Upper lobe of left lung (tissue), 6 donors: Measurements from ENCODE around the gene PIGS. TPM values are rescaled to one million over a fixed set of nuclear protein-coding genes. Genes with fewer than 3 reads are reported as not detected.

Experiments used
- ATAC-seq, 2 donors: fragments of 200-7000 bp; cut with Tn5 transposase; one replicate each; pipeline ENCODE4 v1.9.1; 2022; ENCODE audit warnings: mild to moderate bottlenecking in 2 of 2, moderate library complexity in 2 of 2; ENCODE audit not compliant: low FRiP score in 2 of 2
- DNase-seq, 2 donors: peaks; one replicate each; pipeline ENCODE4 v3.0.0-alpha.2; 2019 to 2020
- H3K27ac ChIP-seq, 4 donors: fragments of 200-600 bp; sonication (generic); one replicate each; pipeline ENCODE4 v1.5.1; 2016 to 2019
- H3K27me3 ChIP-seq, 4 donors: fragments of 200-600 bp; sonication (generic); one replicate each; pipeline ENCODE4 v1.5.1; 2017 to 2019
- H3K36me3 ChIP-seq, 4 donors: fragments of 200-600 bp; sonication (generic); one replicate each; pipeline ENCODE4 v1.5.1; 2016 to 2019
- H3K4me1 ChIP-seq, 4 donors: fragments of 200-600 bp; sonication (generic); one replicate each; pipeline ENCODE4 v1.5.1; 2018 to 2019
- H3K4me3 ChIP-seq, 4 donors: fragments of 200-600 bp; sonication (generic); one replicate each; pipeline ENCODE4 v1.5.1; 2017 to 2019; ENCODE audit warnings: mild to moderate bottlenecking in 2 of 4, moderate library complexity in 1 of 4
- H3K9me3 ChIP-seq, 4 donors: fragments of 200-600 bp; sonication (generic); one replicate each; pipeline ENCODE4 v1.5.1; 2018 to 2019
- EP300 ChIP-seq, 4 donors: sonication (generic); formaldehyde crosslinking; IDR thresholded peaks; one replicate each; pipeline ENCODE4 v1.5.1; 2017; ENCODE audit warnings: antibody characterized with exemption in 4 of 4, control low read depth in 2 of 4
- POLR2A ChIP-seq, 4 donors: fragments of 450-650 bp; IDR thresholded peaks; one replicate each; pipeline ENCODE4 v1.5.1; 2016 to 2017; ENCODE audit warnings: antibody characterized with exemption in 4 of 4, mild to moderate bottlenecking in 2 of 4
- POLR2AphosphoS5 ChIP-seq, 2 donors: sonication (generic); formaldehyde crosslinking; IDR thresholded peaks; one replicate each; pipeline ENCODE4 v1.5.1; 2017; ENCODE audit warnings: antibody characterized with exemption in 2 of 2
- WGBS, 2 donors: methylation state at CpG; one replicate each; pipeline ENCODE4 v1.1.5; 2017 to 2018; 5-methylcytosine and 5-hydroxymethylcytosine counted together
- total RNA-seq, 6 donors: library from RNA; depleted of rRNA in 4 of 6; stranded (reverse); fragments of >200 nt in 4 of 6; gene quantifications; one replicate each; pipeline versions ENCODE4 v1.1.0 to v1.2.1, GENCODE V29; 2016 to 2021
- TF ChIP-seq, protein P1 (sequence below), 6 experiments: fragments of 450-650 bp in 4 of 6; fragments of 200-600 bp in 2 of 6; sonication (generic) in 2 of 6; IDR thresholded peaks; one replicate each; pipeline ENCODE4 v1.5.1; 2016 to 2019; ENCODE audit warnings: antibody characterized with exemption in 6 of 6
- donor health status: DM: no; HTN: no; CAD: no; lungs with moderate emphysema.
- donor health status: DM: no; HTN: yes; CAD: no; lungs with severe emphysema.

The PIGS gene
- total RNA-seq, 6 donors from 2014 or later: 36.7 to 69.6 (median 58.1) TPM

DNA sequence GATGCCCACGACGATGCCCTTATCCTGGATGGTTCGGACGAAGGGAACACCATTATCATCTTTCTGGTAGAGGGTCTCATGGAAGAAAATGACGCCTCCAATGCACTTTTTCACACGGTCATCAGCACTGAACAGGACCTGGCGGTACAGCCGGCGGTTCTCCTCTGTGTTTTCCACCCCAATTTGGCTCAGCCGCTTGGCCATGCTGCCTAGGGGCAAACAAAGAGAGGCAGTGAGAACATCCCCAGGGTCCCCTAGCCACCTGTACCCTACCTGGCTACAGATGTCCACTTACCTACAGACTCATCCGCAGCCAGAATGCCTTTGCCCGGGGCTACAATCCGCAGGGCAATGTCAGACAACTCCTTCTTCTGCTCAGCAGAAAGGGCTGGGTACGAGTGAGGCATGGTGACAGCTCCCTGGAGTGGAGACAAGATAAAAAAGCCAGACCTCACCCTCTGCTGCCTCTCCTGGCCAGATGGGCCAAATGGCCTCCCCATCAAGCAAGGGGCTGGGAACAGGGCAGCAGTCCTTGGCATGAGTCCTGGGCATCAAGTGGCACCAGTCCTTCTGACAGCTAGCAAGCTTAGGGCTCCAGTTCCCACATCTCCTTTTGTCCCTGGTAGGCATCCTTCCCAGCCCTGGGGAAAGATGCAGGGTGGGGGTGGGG, 3.9 kb upstream of the PIGS start:
- no peak overlapping the region for H3K4me3 ChIP-seq
- H3K9me3 ChIP-seq: no peaks in the 10 kb centered on the region
- H3K4me1 ChIP-seq: peaks cover 17 to 26% (median 20%) of the 10 kb centered on the region in 4 donors
- H3K36me3 ChIP-seq: no peaks in the 10 kb centered on the region
- 95 to 97% methylated on average over 10 to 14 of the region's 14 CpGs for WGBS, 2 donors
- TF ChIP-seq POLR2A (IDR thresholded peaks at IDR 0.05): no peak
- no peak for TF ChIP-seq EP300 (IDR thresholded peaks at IDR 0.05)
- TF ChIP-seq, protein P1, sequence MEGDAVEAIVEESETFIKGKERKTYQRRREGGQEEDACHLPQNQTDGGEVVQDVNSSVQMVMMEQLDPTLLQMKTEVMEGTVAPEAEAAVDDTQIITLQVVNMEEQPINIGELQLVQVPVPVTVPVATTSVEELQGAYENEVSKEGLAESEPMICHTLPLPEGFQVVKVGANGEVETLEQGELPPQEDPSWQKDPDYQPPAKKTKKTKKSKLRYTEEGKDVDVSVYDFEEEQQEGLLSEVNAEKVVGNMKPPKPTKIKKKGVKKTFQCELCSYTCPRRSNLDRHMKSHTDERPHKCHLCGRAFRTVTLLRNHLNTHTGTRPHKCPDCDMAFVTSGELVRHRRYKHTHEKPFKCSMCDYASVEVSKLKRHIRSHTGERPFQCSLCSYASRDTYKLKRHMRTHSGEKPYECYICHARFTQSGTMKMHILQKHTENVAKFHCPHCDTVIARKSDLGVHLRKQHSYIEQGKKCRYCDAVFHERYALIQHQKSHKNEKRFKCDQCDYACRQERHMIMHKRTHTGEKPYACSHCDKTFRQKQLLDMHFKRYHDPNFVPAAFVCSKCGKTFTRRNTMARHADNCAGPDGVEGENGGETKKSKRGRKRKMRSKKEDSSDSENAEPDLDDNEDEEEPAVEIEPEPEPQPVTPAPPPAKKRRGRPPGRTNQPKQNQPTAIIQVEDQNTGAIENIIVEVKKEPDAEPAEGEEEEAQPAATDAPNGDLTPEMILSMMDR (IDR thresholded peaks at IDR 0.05): no peak
- no peak for TF ChIP-seq POLR2AphosphoS5 (IDR thresholded peaks at IDR 0.05)
- no peak overlapping the region for H3K27ac ChIP-seq
- H3K27me3 ChIP-seq: no peaks in the 10 kb centered on the region
- no peak for DNase-seq
- ATAC-seq: no peak

DNA sequence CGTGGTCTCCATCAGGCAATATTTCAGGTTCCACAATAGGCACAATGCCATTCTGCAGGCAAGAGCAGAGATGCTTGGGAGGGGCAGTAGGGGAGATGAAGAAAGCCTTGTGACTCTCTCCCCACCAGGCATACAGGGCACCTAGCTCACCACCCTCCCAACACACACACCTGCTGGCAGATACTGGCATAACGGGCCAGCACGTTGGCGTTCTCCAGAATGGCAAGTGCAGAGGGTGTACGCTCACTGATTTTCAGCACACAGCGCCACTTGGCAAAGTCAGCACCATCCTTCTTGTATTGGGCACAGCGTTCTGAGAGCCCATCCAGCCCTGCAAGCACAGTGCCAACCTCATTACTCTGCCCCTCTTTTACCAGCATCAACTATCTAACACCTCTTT, 3.2 kb upstream of the PIGS start:
- Histone ChIP-seq H3K4me3 (no peak overlapping the region), H3K4me1 (peaks cover 24 to 33% (median 26%) of the 10 kb centered on the region in 4 donors), H3K27me3 (no peaks in the 10 kb centered on the region), H3K27ac (no peak overlapping the region), H3K9me3 (no peaks in the 10 kb centered on the region), H3K36me3 (no peaks in the 10 kb centered on the region)
- DNase-seq (no peak), ATAC-seq (no peak)
- WGBS, 2 donors: 85 to 95% methylated on average over 7 of the region's 7 CpGs
- no peak for TF ChIP-seq POLR2A (IDR thresholded peaks at IDR 0.05)
- TF ChIP-seq EP300 (IDR thresholded peaks at IDR 0.05): no peak
- TF ChIP-seq, protein P1 (IDR thresholded peaks at IDR 0.05): peak in 2 of 6 experiments; percentile 13 to 24
- TF ChIP-seq POLR2AphosphoS5 (IDR thresholded peaks at IDR 0.05): no peak

DNA sequence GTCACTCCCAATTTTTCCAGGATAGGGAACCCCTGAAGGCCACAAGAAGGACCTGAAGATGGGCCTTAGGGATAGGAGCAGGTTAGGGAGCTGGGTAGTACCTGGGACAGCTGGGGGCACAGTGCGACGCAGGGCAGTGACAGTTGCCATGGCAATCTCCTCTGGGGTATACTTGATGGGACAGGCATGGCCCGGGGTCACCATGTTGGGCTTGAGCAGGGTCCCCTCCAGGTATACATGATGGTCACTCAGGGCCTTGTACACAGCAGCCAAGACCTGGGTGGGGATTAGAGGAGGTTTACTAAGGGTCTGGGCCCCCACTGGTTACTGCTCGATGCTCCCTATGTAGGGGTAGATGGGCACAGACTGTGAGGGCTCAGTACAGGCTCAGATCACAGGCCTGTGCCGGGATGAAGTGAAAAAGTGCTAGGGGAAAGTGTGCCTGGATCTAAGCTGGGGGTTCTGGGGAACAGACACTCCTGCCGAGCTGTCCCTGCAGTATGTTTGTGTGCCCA, 2.7 kb upstream of the PIGS start:
- Histone ChIP-seq H3K27ac (no peak overlapping the region), H3K27me3 (no peaks in the 10 kb centered on the region), H3K4me3 (no peak overlapping the region), H3K4me1 (peaks cover 24 to 37% (median 27%) of the 10 kb centered on the region in 4 donors), H3K36me3 (no peaks in the 10 kb centered on the region), H3K9me3 (no peaks in the 10 kb centered on the region)
- 92 to 97% methylated on average over 6 of the region's 6 CpGs for WGBS, 2 donors
- TF ChIP-seq EP300 (IDR thresholded peaks at IDR 0.05) (no peak), POLR2AphosphoS5 (IDR thresholded peaks at IDR 0.05) (no peak), POLR2A (IDR thresholded peaks at IDR 0.05) (no peak)
- TF ChIP-seq, protein P1 (IDR thresholded peaks at IDR 0.05): no peak
- DNase-seq (no peak), ATAC-seq (no peak)

DNA sequence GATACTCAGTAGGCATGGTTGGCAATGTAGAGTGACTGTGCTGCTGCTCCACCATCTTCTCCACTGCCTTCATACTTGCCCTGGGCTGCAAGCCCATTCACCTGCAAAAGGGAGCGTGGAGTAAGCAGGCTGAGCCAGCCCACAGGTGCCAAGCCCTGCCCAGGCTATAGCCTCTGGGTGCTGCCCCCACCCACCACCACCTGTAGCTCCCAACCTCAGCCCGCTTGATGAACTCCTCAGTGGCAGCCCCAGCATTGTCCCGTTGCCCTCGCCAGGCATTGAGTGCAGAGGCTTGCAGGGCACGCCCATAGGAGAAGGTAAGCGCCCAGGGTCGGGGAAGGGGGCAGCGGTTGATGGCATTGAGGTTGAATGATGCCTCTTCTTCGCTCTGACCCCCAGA, 2.2 kb upstream of the PIGS start:
- Histone ChIP-seq H3K4me3 (no peak overlapping the region), H3K9me3 (no peaks in the 10 kb centered on the region), H3K27ac (no peak overlapping the region), H3K36me3 (no peaks in the 10 kb centered on the region), H3K4me1 (peaks cover 24 to 37% (median 27%) of the 10 kb centered on the region in 4 donors), H3K27me3 (no peaks in the 10 kb centered on the region)
- TF ChIP-seq, protein P1 (IDR thresholded peaks at IDR 0.05): no peak
- TF ChIP-seq POLR2AphosphoS5 (IDR thresholded peaks at IDR 0.05) (no peak), POLR2A (IDR thresholded peaks at IDR 0.05) (no peak), EP300 (IDR thresholded peaks at IDR 0.05) (no peak)
- DNase-seq: no peak
- 94 to 97% methylated on average over 7 to 9 of the region's 9 CpGs for WGBS, 2 donors
- no peak for ATAC-seq

DNA sequence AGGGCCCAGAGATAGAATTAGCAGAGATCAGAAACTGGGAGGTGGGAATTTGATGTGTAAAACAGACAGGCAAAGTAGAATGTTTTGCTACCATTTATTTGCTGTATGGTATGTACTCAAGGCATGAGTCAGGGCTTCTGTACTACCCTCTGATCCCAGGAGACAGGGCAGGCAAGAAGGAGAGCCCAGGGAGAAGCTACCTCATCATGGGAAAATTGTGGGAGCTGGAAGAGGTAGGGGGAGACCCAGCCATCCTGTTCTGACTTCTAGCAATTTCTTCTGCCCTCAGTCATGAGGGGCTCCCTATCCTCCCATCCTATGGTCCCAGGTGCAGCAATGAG, 1.7 kb upstream of the PIGS start:
- ATAC-seq: no peak
- Histone ChIP-seq H3K4me1 (peaks cover 24 to 37% (median 27%) of the 10 kb centered on the region in 4 donors), H3K27ac (no peak overlapping the region)

More for the DNA sequence above, 1.7 kb upstream of the PIGS start:
- Histone ChIP-seq H3K36me3 (no peaks in the 10 kb centered on the region), H3K4me3 (no peak overlapping the region), H3K9me3 (no peaks in the 10 kb centered on the region), H3K27me3 (no peaks in the 10 kb centered on the region)
- DNase-seq: no peak
- no peak for TF ChIP-seq POLR2AphosphoS5 (IDR thresholded peaks at IDR 0.05)
- TF ChIP-seq POLR2A (IDR thresholded peaks at IDR 0.05): no peak
- TF ChIP-seq, protein P1 (IDR thresholded peaks at IDR 0.05): no peak
- TF ChIP-seq EP300 (IDR thresholded peaks at IDR 0.05): no peak
